Skin of body (tissue), 2 donors: ENCODE data around the gene AHNAK. TPM values are rescaled to one million over a fixed set of nuclear protein-coding genes. Genes with fewer than 3 reads are reported as not detected.
"Not testable (repeated sequence)": the region's sequence is repeated elsewhere in the genome, so short reads cannot be mapped to it uniquely, and the experiment has no call there.

Experiments used
- DNase-seq: peaks from one replicate; lab custom pipeline; 2025; lab: John Stamatoyannopoulos, UW
- total RNA-seq: library from RNA; depleted of rRNA; stranded (reverse); fragments of >200 nt; gene quantifications from one replicate; pipeline ENCODE4 v1.2.3, GENCODE V29; 2014

Gene AHNAK
- total RNA-seq, 1 donor from 2014 or later, result 567 TPM

- DNase-seq, result peak; percentile 100
These were observed 27.2 kb upstream of the AHNAK start, which contains the start of gene EEF1G for GRCh38 chr11:62573592-62574362. Gene EEF1G, minus strand, starts transcription at chr11:62573891. Its CDS starts 49 bp downstream, at chr11:62573842.

DNA sequence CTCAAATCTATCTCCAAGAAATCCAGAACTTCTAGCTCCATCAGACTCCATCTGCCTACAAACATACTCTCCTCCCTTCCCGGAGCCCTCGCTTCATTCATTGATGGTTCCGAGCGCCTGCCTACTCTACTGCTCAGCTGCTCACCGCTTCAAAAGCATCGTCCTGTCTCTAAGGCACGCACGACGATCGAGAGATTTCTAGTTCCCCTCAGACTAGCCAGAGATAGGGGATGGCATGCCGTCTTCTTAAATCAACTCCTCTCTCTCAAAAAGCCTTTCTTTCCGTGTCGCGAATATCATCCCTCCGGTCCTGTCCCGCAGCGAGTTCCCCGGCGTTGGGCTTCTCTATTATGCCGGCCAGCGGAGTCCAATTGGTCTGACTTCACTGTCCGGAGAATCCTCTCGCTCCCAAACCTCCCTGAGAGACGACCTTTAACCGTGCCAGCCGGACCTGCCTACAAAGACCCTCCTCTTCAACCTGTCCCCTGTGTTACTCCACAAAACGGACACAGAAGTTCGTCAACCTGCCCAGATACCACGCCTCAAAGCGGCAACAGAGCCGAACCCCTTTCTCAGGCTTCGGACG lies 26.5 kb upstream of the AHNAK start:
- no peak for DNase-seq

DNA sequence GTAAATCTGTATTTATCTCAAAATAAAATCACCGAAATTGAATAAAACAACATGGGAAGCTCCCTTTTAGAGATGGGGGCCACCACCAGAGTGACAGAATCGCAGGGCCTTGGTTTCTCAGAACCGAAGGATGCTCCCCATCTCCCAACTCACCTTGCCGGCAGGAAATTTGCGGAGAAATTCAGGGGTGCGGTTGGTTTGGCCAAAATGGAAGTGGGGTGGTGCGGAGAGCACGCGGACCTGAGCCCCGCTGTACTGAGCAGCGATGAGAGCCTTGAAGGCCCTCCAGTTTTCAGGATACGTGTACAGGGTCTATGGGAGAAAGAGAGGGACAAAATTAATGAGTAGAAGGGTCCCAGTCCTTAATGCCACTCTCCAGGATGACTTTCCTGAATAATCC lies 25.8 kb upstream of the AHNAK start:
- DNase-seq, result no peak

- DNase-seq, result not testable (repeated sequence)
These were observed 24.9 kb upstream of the AHNAK start for GRCh38 chr11:62571493-62571892.

- not testable (repeated sequence) for DNase-seq
These were observed 24.3 kb upstream of the AHNAK start for GRCh38 chr11:62570903-62571302.

GRCh38 chr11:62569611-62570010 lies 23.0 kb upstream of the AHNAK start:
- DNase-seq, result no peak

DNA sequence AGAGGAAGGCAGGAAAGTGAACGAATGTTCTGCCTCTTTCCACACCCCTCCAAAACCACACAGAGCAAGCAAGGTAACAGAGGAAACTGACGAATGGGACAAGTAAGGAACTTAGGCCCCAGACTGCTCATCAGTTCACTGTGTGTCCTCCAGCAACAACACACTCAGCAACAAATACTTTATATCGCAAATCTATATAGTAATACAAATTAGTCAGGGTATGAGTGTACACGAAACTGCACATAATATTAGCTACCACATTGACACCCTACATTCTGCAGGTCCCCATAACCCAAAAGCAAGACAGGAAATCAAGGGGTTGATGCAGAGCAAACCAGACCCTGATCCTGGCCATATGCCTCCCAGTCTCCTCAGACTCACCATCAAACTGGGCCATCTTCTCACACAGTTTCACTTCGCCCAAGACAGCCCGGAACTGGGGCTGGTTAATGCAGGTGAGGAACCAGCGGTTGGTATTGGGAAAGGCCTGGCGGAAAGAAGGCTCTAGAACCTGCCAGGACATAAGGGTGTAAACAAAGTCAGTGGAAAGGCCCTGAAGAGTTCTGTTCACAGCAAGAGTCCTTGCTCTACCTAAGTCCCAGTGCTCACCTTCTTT lies 20.5 kb upstream of the AHNAK start:
- no peak for DNase-seq

DNA sequence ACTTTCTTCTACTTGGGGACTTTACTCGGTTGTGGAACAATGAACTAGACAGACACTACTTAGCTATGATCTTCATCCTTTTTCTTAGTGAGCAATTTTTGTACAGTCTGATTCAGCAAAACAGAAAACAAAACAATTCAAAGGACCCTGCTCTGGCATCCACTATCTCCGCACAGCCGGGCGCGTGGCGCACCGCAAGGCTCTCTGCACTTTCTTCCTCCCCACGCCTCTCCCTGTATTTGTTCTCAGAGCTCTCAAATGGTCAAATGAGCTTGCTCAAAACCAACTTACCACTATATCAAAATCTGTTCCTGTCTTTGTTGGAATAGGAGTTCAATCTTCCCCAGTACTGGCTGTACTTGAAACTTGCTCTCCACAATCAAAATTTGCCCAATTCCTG lies 19.6 kb upstream of the AHNAK start:
- no peak for DNase-seq

DNA sequence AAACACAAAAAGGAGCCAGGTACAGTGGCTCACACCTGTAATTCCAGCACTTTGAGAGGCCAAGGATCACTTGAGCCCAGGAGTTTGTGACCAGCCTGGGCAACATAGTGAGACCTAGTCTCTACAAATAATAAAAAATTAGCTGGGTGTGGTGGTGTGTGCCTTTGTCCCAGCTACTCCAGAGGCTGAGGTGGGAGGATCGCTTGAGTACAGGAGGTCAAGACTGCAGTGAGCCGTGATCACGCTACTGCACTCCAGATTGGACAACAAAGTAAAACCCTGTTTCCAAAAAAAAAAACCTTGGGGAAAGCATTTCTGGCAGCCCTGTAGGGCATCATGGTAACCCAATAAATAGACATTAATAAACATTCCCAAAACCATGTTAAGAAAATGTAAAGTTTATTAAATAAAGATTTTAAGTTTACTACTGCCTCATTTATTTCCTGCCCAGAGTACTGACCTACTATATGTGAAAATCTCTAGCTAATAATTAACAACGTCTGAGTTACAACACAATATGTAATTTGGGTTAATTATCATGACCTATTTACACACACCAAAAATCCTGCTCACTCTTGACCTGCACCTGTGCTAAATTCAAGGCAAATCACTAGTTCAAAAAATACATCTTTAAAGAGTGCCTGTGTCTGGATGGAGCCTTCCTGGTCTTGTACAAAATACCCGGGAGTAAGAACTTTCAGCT lies 18.6 kb upstream of the AHNAK start:
- no peak for DNase-seq

GRCh38 chr11:62561677-62562230 lies 15.1 kb upstream of the AHNAK start:
- DNase-seq, result not testable (repeated sequence)

DNA sequence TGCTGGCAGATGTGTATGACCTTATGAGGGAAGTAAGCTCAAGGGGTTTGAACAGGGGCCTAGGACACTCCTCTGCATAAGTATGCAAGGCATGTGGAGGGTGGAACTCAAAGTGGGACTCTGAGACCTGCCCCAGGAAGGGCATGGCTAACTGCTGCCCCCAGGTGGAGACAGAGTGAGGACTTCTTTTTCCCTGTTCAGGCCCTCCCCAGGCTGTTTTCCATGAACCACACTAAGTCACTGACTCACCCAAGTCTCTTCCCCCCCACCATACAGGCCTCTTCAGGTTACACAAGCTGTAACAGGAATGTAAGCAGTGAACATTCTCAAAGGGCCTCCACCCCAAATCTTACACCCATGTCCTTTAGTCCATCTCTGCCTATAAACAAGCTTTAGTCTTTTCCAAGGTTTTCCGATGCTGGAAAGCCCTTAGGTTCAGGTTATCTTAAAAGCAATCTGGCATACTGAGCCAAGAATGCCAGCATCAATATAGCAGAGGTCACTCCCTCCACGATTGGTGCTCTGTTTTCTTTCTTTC lies 14.0 kb upstream of the AHNAK start:
- peak; percentile 78 for DNase-seq

GRCh38 chr11:62559626-62560025 lies 13.0 kb upstream of the AHNAK start:
- not testable (repeated sequence) for DNase-seq

- DNase-seq, result no peak
These were observed 12.6 kb upstream of the AHNAK start for GRCh38 chr11:62559204-62559603.

DNA sequence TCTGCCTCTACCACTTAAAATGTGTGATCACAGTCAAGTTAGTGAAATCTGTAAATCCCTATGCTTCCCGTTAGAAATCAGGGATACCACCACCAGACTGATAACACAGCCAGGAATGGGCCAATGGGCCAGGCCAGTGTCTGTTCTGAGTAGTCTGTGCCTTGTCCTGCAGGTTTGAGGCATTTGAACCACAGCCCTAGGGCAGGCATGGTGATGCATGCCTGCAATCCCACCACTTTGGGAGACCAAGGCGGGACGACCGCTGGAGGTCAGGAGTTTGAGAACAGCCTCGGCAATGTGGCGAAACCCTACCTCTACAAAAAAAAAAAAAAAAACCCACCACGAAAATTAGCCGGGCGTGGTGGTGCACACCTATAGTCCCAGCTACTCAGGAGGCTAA lies 12.1 kb upstream of the AHNAK start:
- DNase-seq, result no peak

GRCh38 chr11:62556875-62557631 lies 10.4 kb upstream of the AHNAK start:
- DNase-seq, result no peak

DNA sequence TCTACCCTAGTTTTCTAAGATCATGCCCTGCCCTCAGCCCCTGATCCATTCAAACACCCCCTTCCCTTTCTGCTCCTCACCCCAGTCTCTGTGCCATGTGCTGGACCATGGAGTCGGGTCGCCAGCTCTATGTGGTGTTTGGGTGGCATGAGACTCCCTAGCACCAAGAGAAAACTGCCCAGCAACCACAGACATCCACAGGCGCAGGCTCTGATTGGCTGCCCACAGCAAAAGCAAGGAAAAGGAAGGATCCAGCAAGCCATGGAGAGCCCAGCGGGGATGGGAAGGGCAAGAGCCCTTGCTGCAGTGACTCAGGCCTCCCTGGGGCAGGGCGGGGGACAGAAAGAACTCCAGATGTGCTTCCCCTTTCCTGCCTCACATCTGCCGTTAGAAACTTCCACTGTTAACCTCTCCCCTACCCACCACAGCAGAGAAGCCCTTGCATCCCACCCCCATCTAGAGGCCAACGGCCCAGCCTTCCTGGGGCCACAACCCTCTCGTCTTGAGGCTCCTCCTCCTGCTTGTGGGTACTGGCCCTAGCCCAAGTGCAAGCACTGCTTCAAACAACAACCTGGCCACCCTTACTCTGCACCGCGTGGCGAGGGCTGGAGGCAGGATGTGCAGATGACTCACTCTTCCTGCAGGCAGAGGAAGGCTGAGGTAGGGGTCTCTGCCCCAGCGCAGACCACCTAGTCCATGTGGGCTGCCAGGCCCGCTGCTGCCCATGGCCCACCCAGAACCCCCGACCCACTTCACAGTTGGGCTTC lies 9.7 kb upstream of the AHNAK start:
- DNase-seq, result peak; percentile 87

DNA sequence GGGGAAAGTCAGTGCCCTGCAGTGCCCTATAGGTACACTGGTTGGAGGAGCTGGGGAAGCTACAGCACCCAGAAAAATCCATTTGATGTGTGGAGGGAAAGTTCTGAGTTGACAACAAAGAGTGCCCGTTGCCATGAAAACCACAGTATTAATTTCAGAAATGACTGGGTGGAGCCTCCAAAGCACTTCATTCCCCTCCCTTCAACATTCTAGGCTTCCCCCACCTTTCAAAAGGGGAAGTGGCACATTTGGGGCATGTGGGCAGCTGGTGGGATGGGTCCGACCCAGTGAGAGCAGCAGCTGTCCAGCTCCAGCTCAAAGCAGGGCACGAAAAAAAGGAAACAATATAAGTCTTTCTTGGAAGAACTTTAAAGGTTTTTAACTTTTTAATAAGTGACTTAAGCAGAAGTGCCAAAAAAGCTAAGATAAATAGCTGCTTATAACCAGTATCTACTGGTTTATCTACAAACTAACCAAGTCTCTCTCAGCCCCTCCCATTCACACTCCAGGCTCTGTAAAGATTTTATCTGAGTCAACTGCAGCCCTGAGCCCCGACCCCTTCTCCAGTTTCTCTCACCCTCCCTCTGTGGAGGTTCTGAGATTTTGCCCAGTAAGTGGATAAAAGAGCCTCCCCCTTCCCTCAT lies 9.0 kb upstream of the AHNAK start:
- peak; percentile 74 for DNase-seq

DNA sequence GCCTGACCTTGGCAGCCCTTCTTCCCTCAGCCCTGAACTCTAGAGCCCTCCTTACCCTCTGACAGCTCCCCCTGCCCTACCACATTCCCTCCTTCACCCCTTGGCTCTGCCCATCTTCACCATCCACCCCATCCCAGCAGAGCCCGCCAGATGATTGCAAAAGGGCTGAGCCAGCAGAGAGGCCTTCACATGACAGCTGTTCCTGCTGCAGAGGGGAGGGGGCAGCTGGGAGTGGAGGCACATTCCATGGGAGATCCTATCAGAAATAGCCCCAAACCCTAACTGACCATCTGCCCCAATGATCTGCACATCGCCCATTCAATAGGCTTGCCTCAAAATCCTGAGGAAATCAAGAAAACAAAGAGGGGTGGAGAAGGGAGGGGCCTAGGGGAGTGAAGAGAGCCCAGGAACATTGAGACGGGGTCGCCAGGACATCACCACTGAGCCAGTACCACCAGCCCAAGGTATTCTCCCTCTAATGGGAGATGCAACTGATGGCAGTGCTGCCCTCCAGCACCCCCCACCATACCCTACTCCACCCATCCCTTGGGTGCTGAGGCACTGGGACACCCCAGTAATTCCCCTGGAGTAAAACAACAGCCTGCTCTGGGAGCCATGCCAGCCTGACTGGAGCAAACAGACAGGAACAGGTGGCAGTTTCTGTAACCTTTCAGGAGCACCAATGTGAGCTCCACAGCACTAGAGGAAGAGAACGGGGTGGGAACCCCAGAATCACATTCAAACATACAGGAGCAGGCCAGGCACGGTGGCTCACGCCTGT lies 8.0 kb upstream of the AHNAK start:
- DNase-seq, result no peak
